Umbilical cord (tissue), 2 donors: Measurements from ENCODE around the gene NCOA5. TPM values are rescaled to one million over a fixed set of nuclear protein-coding genes. Genes with fewer than 3 reads are reported as not detected.

Source experiments
- DNase-seq: peaks from one replicate; pipeline ENCODE4 v3.0.0-alpha.2; 2015; ENCODE audit warnings: low spot score
- total RNA-seq: library from RNA; depleted of rRNA; stranded (reverse); fragments of >200 nt; gene quantifications from one replicate; pipeline ENCODE4 v1.2.3, GENCODE V29; 2014; ENCODE audit warnings: low replicate concordance; ENCODE audit not compliant: insufficient read depth

Gene NCOA5
- total RNA-seq, 1 donor from 2014 or later = 3.4 TPM

DNA sequence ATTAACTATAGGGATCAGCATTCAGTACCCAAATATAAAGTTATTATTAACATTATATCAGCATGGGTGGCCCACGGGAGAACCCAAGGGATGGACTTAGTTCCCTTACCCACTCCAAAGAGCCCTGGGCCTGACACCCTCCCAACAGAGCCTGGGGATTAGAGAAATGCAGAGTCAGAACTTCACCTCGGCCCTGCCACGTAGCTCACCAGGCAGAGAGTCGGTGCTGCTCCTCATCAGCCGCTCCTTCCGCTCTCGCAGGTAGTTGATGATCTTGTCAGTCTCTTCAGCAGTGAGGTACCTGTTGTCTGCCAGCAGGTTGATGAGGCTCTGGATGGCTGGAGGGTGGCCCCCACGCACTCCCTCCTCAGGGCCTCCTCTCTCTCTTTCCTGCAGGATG lies 26.6 kb downstream of the NCOA5 start:
- DNase-seq = no peak

DNA sequence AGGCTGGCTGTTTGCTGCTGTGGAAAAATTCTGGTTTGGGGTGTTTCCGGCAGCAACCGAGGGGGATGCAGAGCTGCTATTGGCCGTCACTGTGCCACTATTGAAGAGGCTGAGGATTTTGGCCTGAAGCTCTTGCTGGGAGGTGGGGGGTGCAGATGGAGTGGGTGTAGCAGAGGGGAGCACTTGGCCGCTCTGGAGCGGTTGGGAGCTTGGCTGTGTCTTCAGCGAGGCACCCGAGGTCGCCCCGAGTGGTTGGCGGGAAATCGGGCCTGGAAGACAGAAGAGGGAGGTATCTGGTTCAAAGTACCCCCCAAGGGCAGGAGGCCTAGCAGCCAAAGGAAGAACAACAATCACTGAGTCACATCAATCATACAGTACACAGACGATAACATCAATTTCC lies 27.1 kb downstream of the NCOA5 start:
- no peak for DNase-seq

DNA sequence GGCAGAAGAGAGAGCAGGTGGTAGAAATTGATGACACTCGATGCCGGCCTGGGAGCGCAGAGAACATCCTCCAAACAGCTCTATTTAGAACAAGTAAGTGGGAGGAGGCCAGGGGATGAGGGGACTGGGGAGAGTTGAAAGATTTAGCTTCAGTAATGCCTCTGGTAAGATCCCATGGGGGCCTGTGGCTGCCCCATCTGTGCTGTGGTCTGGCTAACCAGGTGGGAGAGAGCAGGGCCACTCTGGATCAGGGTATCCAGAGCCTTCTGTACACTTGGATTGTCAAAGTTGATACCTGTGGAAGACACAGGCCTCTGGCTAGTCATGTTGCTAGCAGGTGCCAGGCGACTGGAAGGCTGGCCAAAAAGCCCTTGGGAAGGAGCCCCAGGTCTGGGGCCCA lies 27.6 kb downstream of the NCOA5 start:
- DNase-seq = no peak

DNA sequence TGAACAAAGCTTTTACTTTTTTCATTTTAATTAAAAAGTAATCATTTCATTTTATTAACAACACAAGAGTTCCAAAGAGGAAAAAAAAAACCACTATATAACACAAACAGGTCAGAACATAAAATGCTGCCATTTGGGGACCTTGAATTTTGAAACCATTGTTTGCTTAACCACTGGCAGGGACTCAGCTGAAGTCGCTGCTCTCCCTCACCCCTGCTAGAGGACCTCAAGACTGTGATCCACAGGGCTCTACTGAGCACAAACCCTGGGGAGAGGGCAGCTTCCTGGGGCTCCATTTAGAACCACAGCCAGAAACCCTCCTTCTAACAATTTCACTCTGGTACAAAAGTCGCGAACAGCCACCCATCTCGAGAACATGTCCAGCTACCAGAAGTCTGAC lies 28.8 kb downstream of the NCOA5 start:
- no peak for DNase-seq

DNA sequence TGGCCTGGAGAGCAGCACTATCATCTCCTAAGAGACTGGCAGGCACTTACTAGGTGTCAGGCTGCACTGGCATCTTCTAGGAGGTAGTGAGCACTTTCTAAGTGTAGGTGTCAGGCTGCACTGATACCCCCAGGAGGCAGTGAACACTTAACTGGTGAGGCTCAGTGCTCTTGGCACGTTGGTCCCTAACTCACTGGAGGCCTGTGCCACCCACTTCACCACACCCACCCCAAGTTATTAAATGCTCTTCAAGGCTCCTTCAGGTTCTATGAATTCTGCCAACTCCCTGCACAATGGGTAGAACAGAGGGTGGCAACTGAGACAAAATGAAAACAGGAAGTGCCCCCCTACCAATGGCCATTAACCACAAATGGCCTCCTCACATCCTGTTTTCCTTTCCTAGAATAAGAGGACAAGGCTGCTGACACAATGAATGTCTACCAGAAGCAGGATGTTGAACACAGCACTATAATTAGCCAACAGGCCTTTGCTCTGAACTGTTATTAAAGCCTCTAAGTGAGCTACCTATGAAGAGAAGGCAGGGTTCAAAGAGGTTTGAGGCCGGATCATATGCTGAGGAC lies 29.4 kb downstream of the NCOA5 start:
- peak; percentile 51 for DNase-seq

DNA sequence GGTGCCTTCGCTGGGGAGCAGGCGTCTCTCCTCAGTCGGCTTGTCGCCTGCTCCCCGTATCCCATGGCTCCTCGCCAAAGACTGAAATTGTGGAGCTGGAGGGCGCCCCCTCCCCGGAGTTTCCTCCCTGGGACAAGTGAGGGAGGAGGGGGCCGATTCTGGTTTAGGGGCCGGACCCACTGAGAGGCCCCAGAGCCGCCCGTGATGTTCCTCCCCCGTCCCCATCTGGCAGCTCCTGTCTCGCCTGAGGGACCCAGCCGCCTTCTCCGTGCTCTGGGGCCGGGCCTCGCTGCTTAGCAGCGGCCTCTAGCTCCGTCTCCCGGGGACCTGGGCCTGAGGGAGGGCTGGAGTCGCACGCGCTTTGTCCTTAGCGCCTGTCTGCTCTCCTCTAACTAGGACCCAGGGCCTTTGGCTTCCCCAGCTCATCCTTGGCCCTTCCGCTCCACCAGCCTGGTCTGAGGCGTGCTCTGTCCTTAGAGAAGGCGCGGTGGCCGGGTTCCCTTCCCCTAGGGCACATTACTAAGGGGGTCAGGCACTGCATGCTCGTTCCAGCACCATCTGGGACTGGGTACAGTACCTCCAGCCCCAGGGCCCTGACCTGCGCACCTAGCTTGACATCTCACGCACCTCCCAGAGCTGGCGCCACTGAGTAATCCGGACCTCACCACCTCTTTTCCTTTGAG lies 31.0 kb downstream of the NCOA5 start:
- DNase-seq = peak; percentile 19

DNA sequence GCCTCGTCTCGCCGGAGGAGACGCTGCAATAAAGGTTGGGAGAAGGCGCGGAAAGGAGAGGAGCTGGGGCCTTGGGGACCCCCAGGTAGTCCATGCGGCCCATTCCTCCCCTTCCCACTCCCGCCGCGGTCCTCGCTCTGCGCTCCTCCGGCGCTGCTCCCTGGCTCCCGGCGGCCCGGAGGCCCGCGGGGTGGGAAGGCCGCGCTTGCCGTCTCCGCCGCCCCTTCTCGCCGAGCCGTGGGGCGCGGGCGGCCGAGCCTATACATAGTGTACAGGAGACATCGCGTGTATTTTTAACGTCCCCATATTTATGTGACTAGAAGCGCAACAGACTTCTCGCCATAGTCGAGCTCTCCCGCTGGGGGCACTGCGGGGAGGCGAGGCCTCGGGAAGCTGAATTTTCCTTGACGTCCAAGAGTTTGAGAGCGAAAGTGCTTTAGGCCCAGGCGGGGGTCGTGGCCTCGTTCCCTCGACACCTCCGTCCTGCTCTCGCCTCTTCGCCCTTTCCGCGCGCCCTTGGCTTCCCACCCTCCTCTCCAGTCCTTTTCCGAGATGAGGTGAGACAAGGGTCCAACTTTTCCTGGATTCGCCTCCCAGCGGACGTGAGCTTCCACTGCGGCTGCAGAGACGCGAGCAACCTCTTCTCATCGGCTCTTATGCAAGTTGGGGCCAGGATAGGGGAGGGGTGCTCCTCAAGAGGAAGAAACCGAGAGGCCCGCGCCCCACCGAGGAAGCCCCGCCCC lies 31.7 kb downstream of the NCOA5 start:
- DNase-seq = peak; percentile 55

DNA sequence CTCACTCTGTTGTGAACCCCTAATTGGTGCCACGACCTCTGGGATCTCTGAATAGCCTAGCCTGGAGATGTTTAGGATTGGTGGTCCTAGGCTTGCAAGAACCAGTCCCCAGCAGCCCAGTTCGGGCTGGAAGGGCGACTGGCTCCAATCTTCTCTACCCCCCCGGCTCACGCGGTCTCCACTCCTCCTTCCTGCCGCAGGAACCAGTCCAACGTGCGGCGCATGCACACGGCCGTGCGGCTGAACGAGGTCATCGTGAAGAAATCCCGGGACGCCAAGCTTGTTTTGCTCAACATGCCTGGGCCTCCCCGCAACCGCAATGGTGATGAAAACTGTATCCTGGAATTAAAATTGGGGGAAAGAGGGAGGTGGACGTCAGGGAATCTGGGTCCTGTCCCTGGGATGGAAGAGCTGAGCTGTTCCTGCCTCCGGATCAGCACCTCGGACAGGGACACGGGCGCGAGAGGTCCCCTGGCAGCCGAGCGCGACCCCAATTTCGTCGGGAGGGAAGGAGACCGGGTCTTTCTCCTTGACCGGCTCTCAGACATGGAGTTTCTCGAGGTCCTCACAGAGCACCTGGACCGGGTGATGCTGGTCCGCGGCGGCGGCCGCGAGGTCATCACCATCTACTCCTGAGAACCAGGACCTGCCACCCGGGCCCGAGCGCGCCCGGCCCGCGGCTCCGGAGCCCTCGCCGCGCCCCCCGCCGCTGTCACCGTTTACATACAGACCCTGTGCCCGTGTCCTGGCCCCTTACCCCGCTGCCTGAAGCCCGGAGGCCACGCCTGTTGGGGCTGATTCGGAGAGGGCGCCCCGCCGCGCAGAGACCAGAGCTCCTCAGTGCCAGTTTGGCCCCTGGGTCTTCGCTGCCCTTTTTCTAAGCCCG lies 32.5 kb downstream of the NCOA5 start:
- peak; percentile 54 for DNase-seq

DNA sequence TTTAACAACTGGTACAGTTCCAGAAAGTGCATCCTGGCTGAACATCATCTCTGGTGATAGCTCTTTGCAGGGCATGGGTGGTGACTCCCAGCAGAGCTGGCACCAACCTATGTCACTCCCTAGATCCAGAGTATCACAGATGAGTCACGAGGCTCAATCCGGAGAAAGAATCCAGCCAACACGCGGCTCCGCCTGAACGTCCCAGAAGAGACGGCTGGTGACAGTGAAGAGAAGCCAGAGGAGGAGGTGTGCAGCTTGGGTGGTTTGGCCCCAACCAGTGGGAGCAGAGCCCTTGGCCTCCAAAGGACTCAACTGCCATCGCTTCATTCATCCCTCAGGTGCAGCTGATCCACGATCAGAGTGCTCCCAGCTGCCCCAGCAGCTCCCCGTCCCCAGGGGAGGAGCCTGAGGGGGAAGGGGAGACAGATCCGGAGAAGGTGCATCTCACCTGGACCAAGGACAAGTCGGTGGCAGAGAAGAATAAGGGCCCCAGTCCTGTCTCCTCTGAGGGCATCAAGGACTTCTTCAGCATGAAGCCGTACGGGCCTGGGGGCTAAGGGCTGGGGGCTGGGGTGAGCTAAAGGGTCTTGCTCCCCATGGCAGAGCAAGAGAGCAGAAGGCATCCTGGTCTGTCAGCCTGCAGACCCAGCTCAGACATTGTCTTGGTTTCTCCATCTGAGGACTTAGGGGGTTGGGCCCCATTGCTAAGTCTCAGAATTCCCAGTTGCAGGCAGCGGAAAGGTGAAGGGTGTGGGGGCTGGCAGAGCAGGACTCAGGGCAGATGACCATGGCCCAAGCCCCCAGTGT lies 33.5 kb downstream of the NCOA5 start:
- no peak for DNase-seq

DNA sequence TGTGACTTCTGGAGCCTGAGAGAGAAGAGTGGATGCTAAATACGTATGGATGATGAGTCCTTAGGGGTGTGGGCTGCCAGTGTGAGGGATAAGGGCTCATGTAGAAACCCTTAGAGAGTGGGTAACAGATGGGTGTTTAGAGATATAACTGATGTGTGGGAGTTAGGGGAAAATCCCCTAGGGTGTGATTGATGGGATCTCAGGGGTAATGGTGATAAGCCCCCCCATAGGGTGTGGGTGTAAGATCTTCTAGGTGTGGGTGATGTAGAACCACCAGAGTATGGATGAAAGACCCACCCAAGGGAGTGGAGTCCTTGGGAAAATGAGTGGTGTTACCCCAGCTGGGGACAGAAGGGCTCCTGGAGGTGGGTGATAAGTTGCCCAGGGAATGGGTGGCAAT lies 34.5 kb downstream of the NCOA5 start:
- no peak for DNase-seq

DNA sequence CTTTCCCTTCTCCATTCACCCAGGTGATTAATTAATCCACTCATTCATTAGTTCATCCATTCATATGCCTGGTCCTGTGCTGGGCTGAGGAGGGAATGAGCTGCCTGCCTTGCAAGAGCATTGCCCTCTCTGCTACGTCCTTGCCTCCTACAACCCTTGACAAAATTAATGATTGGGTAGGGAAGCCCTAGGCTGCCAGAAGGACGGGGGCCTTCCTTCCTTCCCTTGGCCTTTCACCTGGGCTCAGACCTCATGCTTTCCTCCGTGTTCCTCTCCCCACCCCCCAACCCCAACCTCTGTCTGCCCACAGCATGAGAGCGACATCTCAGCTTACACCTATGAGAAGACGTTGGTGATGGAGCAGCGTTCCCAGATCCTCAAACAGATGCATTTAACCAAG lies 35.2 kb downstream of the NCOA5 start:
- no peak for DNase-seq

DNA sequence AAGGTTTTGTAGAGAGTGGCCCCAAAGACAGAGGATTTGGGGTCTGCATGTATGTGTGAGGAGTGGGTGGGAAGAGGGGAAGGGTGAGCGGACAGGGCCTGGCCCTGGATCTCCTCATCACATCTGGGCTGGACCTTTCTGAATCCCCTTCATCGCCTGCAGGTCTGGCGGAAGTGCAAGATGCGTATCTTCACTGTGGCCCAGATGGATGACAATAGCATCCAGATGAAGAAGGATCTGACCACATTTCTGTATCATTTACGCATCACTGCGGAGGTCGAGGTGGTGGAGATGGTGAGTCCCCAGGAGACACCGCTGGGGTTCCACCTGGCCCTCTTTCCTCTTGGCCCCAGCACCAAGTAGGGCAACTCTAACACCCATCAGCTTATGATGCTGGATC lies 36.3 kb downstream of the NCOA5 start:
- DNase-seq = no peak

DNA sequence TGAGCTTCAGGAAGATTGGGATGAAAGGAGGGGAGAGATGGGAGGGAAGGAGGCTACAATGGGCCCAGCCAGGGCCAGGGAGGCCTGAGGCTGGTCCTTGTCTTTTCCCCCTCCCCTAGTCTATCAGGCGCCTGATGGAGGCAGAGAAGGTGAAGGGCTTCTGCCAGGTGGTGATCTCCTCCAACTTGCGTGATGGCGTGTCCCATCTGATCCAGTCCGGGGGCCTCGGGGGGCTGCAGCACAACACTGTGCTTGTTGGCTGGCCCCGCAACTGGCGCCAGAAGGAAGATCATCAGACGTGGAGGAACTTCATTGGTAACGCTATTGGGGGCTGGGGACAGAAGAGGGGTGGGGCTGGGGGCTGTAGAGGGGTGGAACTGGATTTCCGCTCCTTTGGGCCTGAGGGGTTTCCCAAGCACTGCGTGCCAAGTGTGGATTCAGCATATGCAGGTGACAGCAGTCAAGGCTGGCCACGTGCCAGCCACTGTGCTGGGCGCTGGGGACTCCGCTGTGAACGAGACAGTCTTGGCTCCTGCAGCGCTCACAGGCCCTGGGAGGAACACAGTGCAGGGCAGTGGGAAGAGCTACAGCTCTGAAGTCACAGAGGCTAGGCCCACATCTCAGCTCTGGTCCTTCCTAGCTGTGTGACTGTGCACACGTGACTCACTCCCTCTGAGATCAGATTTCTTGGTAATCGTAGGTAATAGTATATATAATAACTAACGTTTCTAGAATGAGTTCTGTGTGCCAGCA lies 38.0 kb downstream of the NCOA5 start:
- DNase-seq = no peak

DNA sequence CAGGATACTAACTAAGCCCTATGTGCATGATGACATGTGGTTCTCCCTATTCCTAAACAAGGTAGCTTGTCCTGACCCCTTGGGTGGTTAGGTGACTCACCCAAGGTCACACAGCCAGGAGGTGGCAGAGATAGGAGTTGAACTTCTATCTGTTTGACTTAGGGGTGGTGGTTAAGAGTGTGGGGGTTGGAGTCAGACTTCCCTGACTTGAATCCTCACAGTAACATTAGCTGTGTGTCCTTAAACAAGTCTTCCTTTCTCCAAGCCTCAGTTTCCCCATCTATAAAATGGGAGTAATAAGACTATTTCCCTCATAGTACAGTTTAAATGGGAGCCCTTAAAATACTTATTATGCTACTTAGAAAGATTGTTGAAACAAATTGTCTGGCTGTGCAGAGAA lies 38.9 kb downstream of the NCOA5 start:
- DNase-seq = no peak

DNA sequence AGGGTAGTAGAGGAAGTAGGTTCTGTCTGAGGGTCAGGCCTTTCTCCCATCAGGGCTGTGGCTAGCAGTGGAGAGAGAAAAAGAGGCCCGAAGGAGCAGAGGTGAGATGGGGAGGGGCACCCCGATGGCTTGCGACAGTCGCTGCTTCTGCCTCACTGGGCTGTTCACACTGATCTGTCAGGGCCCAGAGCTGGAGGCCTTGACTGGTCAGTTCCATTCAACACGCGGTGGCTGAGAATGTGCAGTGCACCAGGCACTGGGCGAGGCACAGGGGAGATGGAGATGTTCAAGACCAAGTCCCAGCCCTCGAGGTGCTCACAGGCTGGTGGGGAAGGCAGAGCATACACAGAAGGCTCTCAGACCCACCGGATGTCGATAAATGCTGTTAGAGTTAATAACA lies 39.3 kb downstream of the NCOA5 start:
- DNase-seq = no peak

DNA sequence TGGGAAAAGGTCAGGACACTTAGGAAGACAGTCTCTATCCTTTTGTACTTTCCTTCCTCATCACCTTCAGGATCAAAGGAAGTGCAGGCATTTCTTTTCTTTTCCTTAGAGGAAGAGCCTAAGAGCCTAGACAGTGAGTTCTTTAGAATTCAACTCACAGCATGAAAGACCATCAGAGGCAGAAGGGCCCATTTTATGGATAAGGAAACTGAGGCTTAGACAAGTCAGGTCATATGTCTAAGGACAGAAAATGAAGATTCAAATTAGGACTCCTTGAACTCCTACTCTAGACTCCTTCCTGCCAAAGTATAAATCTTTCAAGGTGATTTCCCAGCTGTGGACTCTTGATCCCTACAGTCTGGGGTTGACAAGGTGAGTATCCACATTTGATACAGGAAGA lies 39.9 kb downstream of the NCOA5 start:
- DNase-seq = no peak

DNA sequence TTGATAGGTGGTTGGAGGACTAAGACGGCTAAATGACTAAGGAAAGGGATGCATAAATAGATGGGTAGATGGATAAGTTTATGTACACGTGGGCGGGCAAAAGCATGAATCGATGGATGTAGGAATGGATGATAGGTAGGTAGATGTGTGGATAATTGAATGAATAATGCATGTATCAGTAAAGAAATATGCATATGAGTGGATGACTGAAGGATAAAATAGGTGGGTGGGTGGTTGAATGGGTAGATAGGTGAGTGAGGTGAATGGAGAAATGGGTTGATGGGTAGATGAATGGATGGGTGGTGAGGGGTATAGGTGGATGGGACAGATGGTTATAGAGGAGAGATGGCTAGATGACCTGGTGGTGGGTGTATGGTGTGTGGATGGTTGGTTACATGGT lies 40.6 kb downstream of the NCOA5 start:
- no peak for DNase-seq

DNA sequence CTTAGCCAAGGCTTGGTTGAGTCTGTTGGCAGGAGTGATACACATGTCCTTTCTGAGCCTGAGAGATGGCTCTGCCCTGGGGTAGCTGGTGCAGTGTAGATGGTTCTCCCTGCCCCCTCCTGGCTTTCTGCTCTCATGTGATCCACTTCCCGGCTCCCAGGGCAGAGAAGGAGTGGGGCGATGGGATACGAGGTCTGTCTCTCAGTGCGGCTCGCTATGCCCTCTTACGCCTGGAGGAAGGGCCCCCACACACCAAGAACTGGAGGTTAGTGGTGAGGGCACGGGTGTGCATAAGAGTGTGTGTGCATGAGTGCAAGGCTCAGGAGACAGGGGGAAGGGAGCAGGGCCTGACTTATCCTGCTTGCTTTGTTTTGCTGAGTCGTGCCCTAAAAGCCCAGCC lies 41.9 kb downstream of the NCOA5 start:
- DNase-seq = no peak

DNA sequence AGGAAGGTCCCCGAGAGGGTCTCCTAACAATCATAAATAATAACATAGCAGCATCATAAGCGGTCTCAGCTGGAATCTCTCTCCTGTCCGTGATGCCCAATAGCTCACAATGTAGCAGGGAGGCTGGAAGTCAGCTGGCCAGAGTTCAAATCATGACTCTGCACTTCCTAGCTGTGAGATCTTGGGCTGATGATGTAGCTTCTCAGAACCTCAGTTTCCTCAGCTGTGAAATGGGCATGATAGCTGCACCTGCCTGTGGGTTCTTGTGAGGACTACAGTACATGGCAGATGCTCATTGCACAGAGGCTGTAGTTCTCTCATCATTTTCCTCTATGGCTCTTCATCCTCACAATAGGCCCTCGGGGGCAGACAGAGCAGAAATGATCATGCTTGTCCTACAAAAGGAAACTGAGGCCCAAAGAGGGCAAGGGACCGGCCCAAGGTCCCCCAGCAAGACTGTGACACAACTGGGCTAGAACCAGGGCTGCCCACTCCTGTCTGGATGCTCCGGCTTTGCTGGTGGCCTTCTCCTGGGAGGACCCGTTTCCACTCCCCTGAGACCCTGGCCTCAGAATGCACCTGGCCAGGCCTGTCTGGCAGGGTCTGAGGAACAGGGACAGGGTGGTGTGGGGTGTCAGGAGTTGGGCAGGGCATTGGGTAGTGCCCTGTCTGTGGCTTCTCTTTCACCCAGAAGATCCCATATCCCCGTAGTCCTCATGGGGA lies 43.0 kb downstream of the NCOA5 start:
- DNase-seq = no peak

DNA sequence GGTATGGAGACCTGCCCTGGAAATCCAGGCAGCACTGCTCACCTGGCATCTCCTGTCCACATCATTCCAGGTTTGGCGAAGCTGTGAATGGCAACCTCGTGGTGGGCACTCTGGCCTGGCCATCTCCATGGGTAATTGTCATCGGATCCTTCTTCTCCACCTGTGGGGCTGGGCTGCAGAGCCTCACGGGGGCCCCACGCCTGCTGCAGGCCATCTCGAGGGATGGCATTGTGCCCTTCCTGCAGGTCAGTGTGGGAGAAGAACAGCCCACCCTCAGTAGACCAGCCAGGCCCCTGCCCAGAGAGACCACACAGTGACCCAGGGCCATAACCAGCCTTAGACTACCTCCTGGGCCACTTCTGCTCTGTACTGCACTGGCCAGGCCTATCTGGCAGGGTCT lies 44.9 kb downstream of the NCOA5 start:
- DNase-seq = no peak
